Activated B cell treated with CpG ODN at 0.5 μM for 24 hours (primary cell): Measurements from ENCODE around the gene CYB561. TPM values are rescaled to one million over a fixed set of nuclear protein-coding genes. Genes with fewer than 3 reads are reported as not detected.

Experiments used
- ATAC-seq: fragments of 200-7000 bp; cut with Tn5 transposase; one replicate; pipeline ENCODE4 v1.10.0; 2021; ENCODE audit warnings: low read depth, mild to moderate bottlenecking, moderate library complexity
- CTCF ChIA-PET: fragments of 350-600 bp; sonication (Branson Sonifier 250); formaldehyde crosslinking; loops from one replicate; lab custom pipeline; 2021; ENCODE audit warnings: antibody characterized with exemption; lab: Charles Lee
- POLR2A ChIA-PET: fragments of 350-600 bp; sonication (Branson Sonifier 250); formaldehyde crosslinking; loops from one replicate; lab custom pipeline; 2021; ENCODE audit warnings: antibody characterized with exemption; lab: Charles Lee
- DNase-seq: peaks from one replicate; pipeline ENCODE4 v3.0.0; 2022
- H3K27ac Mint-ChIP-seq: one replicate; pipeline ENCODE4 v1.8.0; 2020; ENCODE audit warnings: mixed read lengths
- H3K27me3 Mint-ChIP-seq: one replicate; pipeline ENCODE4 v1.8.0; 2021; ENCODE audit warnings: mixed read lengths
- H3K36me3 Mint-ChIP-seq: one replicate; pipeline ENCODE4 v1.8.0; 2021; ENCODE audit warnings: low read depth, mixed read lengths
- H3K4me1 Mint-ChIP-seq: one replicate; pipeline ENCODE4 v1.8.0; 2021; ENCODE audit warnings: mixed read lengths
- H3K4me3 Mint-ChIP-seq: one replicate; pipeline ENCODE4 v1.8.0; 2020; ENCODE audit warnings: mild to moderate bottlenecking, mixed read lengths
- H3K9me3 Mint-ChIP-seq: one replicate; pipeline ENCODE4 v1.8.0; 2020; ENCODE audit warnings: mixed read lengths
- intact Hi-C: fragments of 100-400 bp; cut with micrococcal nuclease; formaldehyde crosslinking; loops from one replicate; pipeline ENCODE4 v1.15.1; 2024
- total RNA-seq: library from RNA; stranded (reverse); gene quantifications from 2 replicates; pipeline ENCODE4 v1.2.3, GENCODE V29; 2022
- TF ChIP-seq, protein P1 (sequence below): fragments of 200-600 bp; IDR thresholded peaks from one replicate; pipeline ENCODE4 v1.8.0; 2022; ENCODE audit warnings: antibody characterized with exemption, mild to moderate bottlenecking

CYB561 gene
- total RNA-seq, 1 donor from 2014 or later: 18.9 TPM

DNA sequence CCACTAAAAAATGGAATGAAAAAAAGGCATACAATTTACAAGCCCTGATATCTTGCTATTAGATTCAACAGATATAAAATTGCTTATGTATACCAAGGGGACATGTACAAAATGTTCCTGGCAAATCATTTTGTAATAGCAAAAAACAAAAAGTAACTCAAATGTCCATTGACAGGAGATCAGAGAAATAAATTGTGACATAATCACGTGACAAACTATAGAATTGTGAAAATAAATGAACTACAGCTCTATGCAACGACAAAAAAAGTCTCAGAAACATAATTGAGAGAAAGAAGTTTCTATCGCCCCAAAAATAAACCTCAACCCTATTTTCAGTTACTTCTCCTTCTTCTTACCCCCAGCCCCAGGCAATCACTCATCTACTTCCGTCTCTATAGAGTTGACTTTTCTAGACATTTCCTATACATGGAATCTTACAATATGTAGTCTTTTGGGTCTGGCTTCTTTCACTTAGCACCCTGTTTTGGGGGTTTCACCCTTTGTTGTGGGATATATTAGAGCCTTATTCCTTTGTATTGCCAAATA lies 18.7 kb upstream of the CYB561 start:
- TF ChIP-seq, protein P1, sequence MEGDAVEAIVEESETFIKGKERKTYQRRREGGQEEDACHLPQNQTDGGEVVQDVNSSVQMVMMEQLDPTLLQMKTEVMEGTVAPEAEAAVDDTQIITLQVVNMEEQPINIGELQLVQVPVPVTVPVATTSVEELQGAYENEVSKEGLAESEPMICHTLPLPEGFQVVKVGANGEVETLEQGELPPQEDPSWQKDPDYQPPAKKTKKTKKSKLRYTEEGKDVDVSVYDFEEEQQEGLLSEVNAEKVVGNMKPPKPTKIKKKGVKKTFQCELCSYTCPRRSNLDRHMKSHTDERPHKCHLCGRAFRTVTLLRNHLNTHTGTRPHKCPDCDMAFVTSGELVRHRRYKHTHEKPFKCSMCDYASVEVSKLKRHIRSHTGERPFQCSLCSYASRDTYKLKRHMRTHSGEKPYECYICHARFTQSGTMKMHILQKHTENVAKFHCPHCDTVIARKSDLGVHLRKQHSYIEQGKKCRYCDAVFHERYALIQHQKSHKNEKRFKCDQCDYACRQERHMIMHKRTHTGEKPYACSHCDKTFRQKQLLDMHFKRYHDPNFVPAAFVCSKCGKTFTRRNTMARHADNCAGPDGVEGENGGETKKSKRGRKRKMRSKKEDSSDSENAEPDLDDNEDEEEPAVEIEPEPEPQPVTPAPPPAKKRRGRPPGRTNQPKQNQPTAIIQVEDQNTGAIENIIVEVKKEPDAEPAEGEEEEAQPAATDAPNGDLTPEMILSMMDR: no peak
- H3K36me3 Mint-ChIP-seq: no peaks in the 10 kb centered on the region
- H3K4me3 Mint-ChIP-seq: no peak overlapping the region
- ATAC-seq (no peak), DNase-seq (no peak)
- peaks cover 5% of the 10 kb centered on the region for H3K9me3 Mint-ChIP-seq
- CTCF ChIA-PET: interaction anchor here (1.0 kb wide), 1 partner anchor 12 kb away, joined by 3 read pairs; no protein-coding TSS in a partner anchor
- peaks cover 34% of the 10 kb centered on the region for H3K4me1 Mint-ChIP-seq
- intact Hi-C loops: no loop called here
- POLR2A ChIA-PET: no interaction called here
- H3K27me3 Mint-ChIP-seq: peaks cover 2% of the 10 kb centered on the region
- peak overlapping the region; percentile 2 for H3K27ac Mint-ChIP-seq

DNA sequence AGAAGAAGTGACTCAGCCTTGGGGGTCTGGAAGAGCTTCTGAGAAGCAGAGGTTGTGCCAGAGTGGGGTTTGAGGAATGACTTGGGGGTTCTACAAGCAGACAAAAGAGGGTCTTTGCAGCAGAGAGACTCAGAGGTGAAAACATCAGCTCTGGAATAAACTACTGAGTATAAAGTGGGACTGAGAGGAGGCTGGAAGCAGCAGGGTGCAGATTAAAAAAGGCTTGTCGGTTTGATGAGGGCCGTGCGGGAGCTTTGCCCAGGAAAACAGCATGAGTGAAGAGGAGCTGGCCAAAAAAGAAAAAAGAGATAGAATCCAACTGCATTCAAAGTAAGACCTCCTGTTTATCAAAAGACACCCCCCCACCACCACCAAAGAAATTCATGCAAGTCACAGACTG lies 17.7 kb upstream of the CYB561 start:
- Mint-ChIP-seq H3K27ac (peak overlapping the region; percentile 13), H3K4me3 (no peak overlapping the region), H3K9me3 (peaks cover 5% of the 10 kb centered on the region), H3K36me3 (no peaks in the 10 kb centered on the region), H3K4me1 (peaks cover 34% of the 10 kb centered on the region), H3K27me3 (no peaks in the 10 kb centered on the region)
- ChIA-PET POLR2A (no interaction called here), CTCF (interaction anchor here (1.2 to 1.3 kb wide), 2 partner anchors 13 to 15 kb away, joined by 3 read pairs; partner anchors contain the start of gene ACE)
- DNase-seq (no peak), ATAC-seq (no peak)
- intact Hi-C loops: loop anchor here (2.0 kb wide), 1 partner anchor 13 kb away; the partner anchor contains the start of gene ACE
- TF ChIP-seq, protein P1: no peak

DNA sequence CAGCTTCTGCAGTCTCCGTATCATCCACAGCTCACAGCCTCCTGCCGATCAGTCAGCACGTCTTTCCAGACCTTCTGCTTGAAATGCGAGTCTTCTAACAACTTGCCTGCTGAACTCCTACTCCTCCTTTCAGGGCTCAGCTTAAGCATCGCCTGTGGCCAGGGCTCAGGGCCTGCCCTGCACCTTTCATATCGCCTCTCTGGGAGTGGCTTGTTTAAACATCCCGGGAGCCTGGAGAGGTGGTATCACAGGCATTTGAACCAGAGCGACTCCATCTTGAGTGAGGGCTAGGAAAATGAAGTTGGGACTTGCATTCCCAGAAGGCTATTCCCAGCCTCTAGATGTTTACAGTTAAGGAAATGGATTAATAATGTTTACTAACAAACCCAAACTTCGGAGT lies 13.9 kb upstream of the CYB561 start:
- Mint-ChIP-seq H3K36me3 (no peaks in the 10 kb centered on the region), H3K27me3 (peaks cover 2% of the 10 kb centered on the region), H3K9me3 (peaks cover 2% of the 10 kb centered on the region), H3K27ac (no peak overlapping the region), H3K4me3 (no peak overlapping the region), H3K4me1 (peaks cover 36% of the 10 kb centered on the region)
- intact Hi-C loops: no loop called here
- ChIA-PET POLR2A (no interaction called here), CTCF (no interaction called here)
- no peak for DNase-seq
- ATAC-seq: no peak
- TF ChIP-seq, protein P1: no peak

DNA sequence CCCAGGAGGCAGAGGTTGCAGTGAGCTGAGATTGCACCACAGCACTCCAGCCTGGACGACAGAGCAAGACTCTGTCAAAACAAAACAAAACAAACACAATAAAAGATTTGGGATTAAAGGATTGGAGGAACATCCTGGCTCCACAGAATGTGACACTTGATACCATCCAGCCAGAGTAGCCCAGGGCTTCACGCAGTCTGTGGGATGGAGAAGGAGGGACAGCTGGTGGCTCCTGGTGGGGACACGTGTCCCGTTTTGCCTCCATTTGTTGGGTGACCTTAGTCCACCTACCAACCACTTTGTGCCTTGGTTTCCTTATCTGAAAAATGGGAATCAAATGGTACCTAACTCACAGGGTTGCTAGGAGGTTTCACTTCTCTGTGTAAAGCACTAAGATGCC lies 12.4 kb upstream of the CYB561 start:
- intact Hi-C loops: no loop called here
- no peak overlapping the region for H3K27ac Mint-ChIP-seq
- POLR2A ChIA-PET: interaction anchor here (1.4 kb wide), 1 partner anchor 11 kb away, joined by 9 read pairs; no protein-coding TSS in a partner anchor
- no peaks in the 10 kb centered on the region for H3K36me3 Mint-ChIP-seq
- CTCF ChIA-PET: interaction anchor here (0.8 kb wide), 1 partner anchor 20 kb away, joined by 3 read pairs; no protein-coding TSS in a partner anchor
- DNase-seq: no peak
- H3K4me1 Mint-ChIP-seq: peaks cover 21% of the 10 kb centered on the region
- no peak for ATAC-seq
- peaks cover 2% of the 10 kb centered on the region for H3K27me3 Mint-ChIP-seq
- no peaks in the 10 kb centered on the region for H3K9me3 Mint-ChIP-seq
- TF ChIP-seq, protein P1: no peak
- no peak overlapping the region for H3K4me3 Mint-ChIP-seq

DNA sequence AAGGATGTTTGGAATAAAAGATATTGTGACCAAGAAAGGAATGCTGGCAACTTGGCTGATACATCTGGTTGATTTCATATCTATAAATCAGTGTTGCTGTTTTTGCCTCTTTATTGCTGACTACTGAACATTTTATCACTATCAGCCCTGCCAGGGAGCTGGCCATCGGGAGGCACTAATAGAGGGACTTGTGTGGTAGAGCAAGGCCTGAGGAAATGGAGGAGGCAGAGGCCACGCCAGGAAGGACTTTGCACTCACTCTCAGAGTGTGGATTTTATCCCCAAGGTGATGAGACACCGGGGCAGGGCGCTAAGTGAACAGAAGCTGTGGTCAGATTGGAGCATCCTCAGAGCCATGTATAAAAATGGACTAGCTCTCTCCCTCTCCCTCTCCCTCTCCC lies 9.3 kb upstream of the CYB561 start:
- DNase-seq (no peak), ATAC-seq (no peak)
- Mint-ChIP-seq H3K27ac (no peak overlapping the region), H3K36me3 (no peaks in the 10 kb centered on the region), H3K4me1 (peaks cover 5% of the 10 kb centered on the region), H3K9me3 (no peaks in the 10 kb centered on the region), H3K4me3 (no peak overlapping the region), H3K27me3 (peaks cover 2% of the 10 kb centered on the region)
- ChIA-PET POLR2A (interaction anchor here (0.8 kb wide), 1 partner anchor 10 kb away, joined by 3 read pairs; the partner anchor contains the start of gene CYB561), CTCF (no interaction called here)
- TF ChIP-seq, protein P1: no peak
- intact Hi-C loops: no loop called here
